Left cardiac atrium (tissue), 4 donors: ENCODE measurements around the gene FA2H. TPM values are rescaled to one million over a fixed set of nuclear protein-coding genes. Genes with fewer than 3 reads are reported as not detected.
"Not testable (repeated sequence)": the region's sequence is repeated elsewhere in the genome, so short reads cannot be mapped to it uniquely, and the experiment has no call there.

Experiments used
- ATAC-seq, 2 donors: fragments of 200-7000 bp; cut with Tn5 transposase; one replicate each; pipeline ENCODE4 v1.9.1; 2020; ENCODE audit warnings: mild to moderate bottlenecking in 2 of 2, moderate library complexity in 2 of 2
- DNase-seq: peaks from one replicate; pipeline ENCODE4 v3.0.0-alpha.2; 2020
- intact Hi-C, 2 donors: fragments of 100-400 bp; cut with DNase I; formaldehyde crosslinking; loops; one replicate each; pipeline versions ENCODE4 v1.14.1 to v1.15.1; 2022 to 2023
- total RNA-seq, 2 donors: library from RNA; stranded (reverse); fragmentation: NEBNext Ultra II Directional; extraction: Animal tissue kit (Norgen Biotek cat#: 25700); gene quantifications; one replicate each; pipeline ENCODE4 v1.2.1, GENCODE V29; 2021
- donor health status: DM: no; HTN: yes; CAD: no.
- donor health status: DM: no; HTN: yes; CAD: no; lungs with severe emphysema.
- donor health status: DM: yes; HTN: yes; CAD: no.
- donor health status: Dilated cardiomyopathy.

The FA2H gene
- total RNA-seq, 2 donors from 2014 or later: 0.29 to 0.31 TPM

GRCh38 chr16:74731853-74732477, 42.7 kb downstream of the FA2H start:
- no peak for DNase-seq
- intact Hi-C loops: no loop called here
- no peak for ATAC-seq

- no peak for DNase-seq
- intact Hi-C loops: no loop called here
- ATAC-seq: peak; percentile 30 to 81
Measured at GRCh38 chr16:74729783-74730683, 44.6 kb downstream of the FA2H start.

- no peak for DNase-seq
Measured at GRCh38 chr16:74727903-74728302, 46.7 kb downstream of the FA2H start.

GRCh38 chr16:74726716-74727115, 47.9 kb downstream of the FA2H start:
- intact Hi-C loops: no loop called here
- DNase-seq (no peak), ATAC-seq (no peak)

More at GRCh38 chr16:74727903-74728302, 46.7 kb downstream of the FA2H start:
- intact Hi-C loops: no loop called here
- ATAC-seq: no peak

GRCh38 chr16:74725651-74726455, 48.8 kb downstream of the FA2H start:
- ATAC-seq (no peak), DNase-seq (no peak)
- intact Hi-C loops: no loop called here

- no peak for DNase-seq
- intact Hi-C loops: no loop called here
- peak; percentile 61 to 96 for ATAC-seq
Measured at GRCh38 chr16:74724820-74725549, 49.6 kb downstream of the FA2H start.

- intact Hi-C loops: no loop called here
- ATAC-seq (no peak), DNase-seq (no peak)
Measured at GRCh38 chr16:74723256-74723655, 51.4 kb downstream of the FA2H start.

GRCh38 chr16:74722156-74722555, 52.5 kb downstream of the FA2H start:
- intact Hi-C loops, DNase-seq, ATAC-seq: not testable (repeated sequence)

- DNase-seq (no peak), ATAC-seq (no peak)
- intact Hi-C loops: no loop called here
Measured at GRCh38 chr16:74721716-74722115, 52.9 kb downstream of the FA2H start.

GRCh38 chr16:74720579-74720978, 54.0 kb downstream of the FA2H start:
- intact Hi-C loops: no loop called here
- ATAC-seq (no peak), DNase-seq (no peak)

- ATAC-seq (no peak), DNase-seq (no peak)
- intact Hi-C loops: no loop called here
Measured at GRCh38 chr16:74718741-74719610, 55.6 kb downstream of the FA2H start.

- intact Hi-C loops: no loop called here
- no peak for DNase-seq
- no peak for ATAC-seq
Measured at GRCh38 chr16:74718140-74718539, 56.5 kb downstream of the FA2H start.

- DNase-seq: no peak
- intact Hi-C loops: no loop called here
Measured at GRCh38 chr16:74717367-74717766, 57.3 kb downstream of the FA2H start.

GRCh38 chr16:74716355-74716754, 58.3 kb downstream of the FA2H start:
- DNase-seq: no peak
- ATAC-seq: no peak
- intact Hi-C loops: no loop called here

More at GRCh38 chr16:74717367-74717766, 57.3 kb downstream of the FA2H start:
- ATAC-seq: no peak

- ATAC-seq (no peak), DNase-seq (no peak)
- intact Hi-C loops: loop anchor here in 1 of 2 donors (5.0 kb wide), 1 partner anchor 148 kb away; no protein-coding TSS in a partner anchor
Measured at GRCh38 chr16:74713876-74714275, 60.7 kb downstream of the FA2H start.

GRCh38 chr16:74713325-74713724, 61.3 kb downstream of the FA2H start:
- DNase-seq (no peak), ATAC-seq (no peak)
- intact Hi-C loops: loop anchor here in 1 of 2 donors (5.0 kb wide), 1 partner anchor 149 kb away; no protein-coding TSS in a partner anchor

- DNase-seq (no peak), ATAC-seq (no peak)
- intact Hi-C loops: loop anchor here in 1 of 2 donors (5.0 kb wide), 1 partner anchor 150 kb away; no protein-coding TSS in a partner anchor
Measured at GRCh38 chr16:74711938-74712337, 62.7 kb downstream of the FA2H start.

- no peak for ATAC-seq
- intact Hi-C loops: loop anchor here in 1 of 2 donors (5.0 kb wide), 1 partner anchor 152 kb away; no protein-coding TSS in a partner anchor
- no peak for DNase-seq
Measured at GRCh38 chr16:74710401-74710800, 64.2 kb downstream of the FA2H start.
